Measurements from ENCODE around the gene GALR2. TPM values are rescaled to one million over a fixed set of nuclear protein-coding genes. Genes with fewer than 3 reads are reported as not detected.
"Not testable (repeated sequence)": the region's sequence is repeated elsewhere in the genome, so short reads cannot be mapped to it uniquely, and the experiment has no call there.

GALR2 gene
- total RNA-seq, 1 experiment from 2014 or later = not detected

- no peak for DNase-seq
- no peak overlapping the region for H3K4me3 ChIP-seq
- peaks cover 71% of the 10 kb centered on the region for H3K27me3 ChIP-seq
Measured at GRCh38 chr17:76075364-76076145, 974 bp downstream of the GALR2 start.

DNA sequence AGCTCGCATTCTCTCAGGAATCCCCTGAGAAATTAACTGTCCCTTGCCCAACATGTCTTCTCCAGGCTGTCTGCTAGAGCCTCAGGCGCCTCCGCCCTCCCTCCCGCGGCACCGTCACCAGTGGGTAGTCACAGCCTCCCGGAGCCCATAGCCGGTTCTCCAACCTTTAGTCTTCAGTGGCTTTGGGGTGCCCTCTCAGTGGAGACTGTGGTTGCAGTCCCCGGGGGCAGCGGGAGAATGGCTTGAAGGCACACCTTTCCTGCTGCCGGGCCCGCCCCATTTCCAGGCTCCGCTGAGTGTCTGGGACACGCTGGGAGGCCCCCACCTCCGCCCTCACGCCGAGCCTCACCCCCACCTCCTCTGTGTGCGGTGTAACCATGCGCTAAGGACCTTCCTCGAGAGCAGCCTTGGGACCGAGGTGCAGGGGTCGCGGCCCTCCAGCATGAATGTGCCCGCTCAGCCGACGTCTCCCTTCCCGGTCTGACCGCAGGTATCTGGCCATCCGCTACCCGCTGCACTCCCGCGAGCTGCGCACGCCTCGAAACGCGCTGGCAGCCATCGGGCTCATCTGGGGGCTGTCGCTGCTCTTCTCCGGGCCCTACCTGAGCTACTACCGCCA lies 1.7 kb downstream of the GALR2 start:
- DNase-seq = no peak
- no peak overlapping the region for H3K4me3 ChIP-seq
- H3K9me3 ChIP-seq = no peaks in the 10 kb centered on the region
- peaks cover 71% of the 10 kb centered on the region for H3K27me3 ChIP-seq
- no peaks in the 10 kb centered on the region for H3K36me3 ChIP-seq

More at GRCh38 chr17:76075364-76076145, 974 bp downstream of the GALR2 start:
- H3K36me3 ChIP-seq = peaks cover 1% of the 10 kb centered on the region
- H3K9me3 ChIP-seq = no peaks in the 10 kb centered on the region

GRCh38 chr17:76076765-76077583 lies 2.4 kb downstream of the GALR2 start:
- Histone ChIP-seq H3K27me3 (peaks cover 71% of the 10 kb centered on the region), H3K9me3 (no peaks in the 10 kb centered on the region), H3K36me3 (no peaks in the 10 kb centered on the region), H3K4me3 (no peak overlapping the region)
- DNase-seq = no peak

DNA sequence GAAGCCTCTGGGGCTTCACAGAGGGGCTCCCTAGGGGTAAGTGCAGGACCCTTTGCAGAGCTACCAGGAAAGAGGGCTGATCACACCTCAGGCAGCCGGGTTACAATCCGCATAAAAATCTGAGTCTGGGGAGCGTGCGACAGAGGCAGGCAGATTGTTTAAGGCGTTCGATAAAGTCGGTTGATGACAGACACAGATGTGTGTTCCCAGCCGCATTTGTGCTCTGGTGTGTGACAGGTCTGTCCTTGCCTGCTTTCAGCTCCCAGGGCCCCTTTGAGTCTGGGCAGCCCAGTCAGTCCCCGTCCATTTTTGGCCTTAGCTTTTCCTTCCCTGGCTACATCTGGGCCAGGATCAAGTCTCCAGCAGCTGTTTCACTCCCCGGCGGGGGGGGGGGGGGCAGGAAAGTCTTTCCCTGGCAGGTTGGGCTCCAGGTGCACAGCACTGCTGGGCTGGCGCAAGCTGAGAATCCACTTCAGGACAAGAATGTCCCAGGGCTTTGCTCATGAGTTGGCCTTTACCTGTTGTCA lies 3.1 kb downstream of the GALR2 start:
- Histone ChIP-seq H3K4me3 (no peak overlapping the region), H3K9me3 (no peaks in the 10 kb centered on the region), H3K36me3 (no peaks in the 10 kb centered on the region; the same call in 1 of the 2 replicates), H3K27me3 (peaks cover 71% of the 10 kb centered on the region)
- DNase-seq = no peak

DNA sequence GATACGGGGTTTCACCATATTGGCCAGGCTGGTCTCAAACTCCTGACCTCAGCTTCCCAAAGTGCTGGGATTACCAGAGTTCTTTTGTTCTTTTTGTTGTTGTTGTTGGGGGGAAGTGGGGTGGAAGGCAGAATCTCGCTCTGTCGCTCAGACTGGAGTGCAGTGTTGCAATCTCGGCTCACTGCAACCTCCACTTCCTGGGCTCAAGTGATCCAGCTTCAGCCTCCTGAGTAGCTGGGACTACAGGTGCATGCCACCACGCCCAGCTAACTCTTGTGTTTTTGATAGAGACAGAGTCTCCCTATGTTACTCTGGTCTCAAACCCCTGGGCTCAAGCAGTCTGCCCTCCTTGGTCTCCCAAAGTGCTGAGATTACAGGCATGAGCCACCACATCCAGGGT lies 3.8 kb downstream of the GALR2 start:
- DNase-seq, H3K4me3 ChIP-seq, H3K9me3 ChIP-seq, H3K36me3 ChIP-seq: not testable (repeated sequence)
- peaks cover 71% of the 10 kb centered on the region for H3K27me3 ChIP-seq

DNA sequence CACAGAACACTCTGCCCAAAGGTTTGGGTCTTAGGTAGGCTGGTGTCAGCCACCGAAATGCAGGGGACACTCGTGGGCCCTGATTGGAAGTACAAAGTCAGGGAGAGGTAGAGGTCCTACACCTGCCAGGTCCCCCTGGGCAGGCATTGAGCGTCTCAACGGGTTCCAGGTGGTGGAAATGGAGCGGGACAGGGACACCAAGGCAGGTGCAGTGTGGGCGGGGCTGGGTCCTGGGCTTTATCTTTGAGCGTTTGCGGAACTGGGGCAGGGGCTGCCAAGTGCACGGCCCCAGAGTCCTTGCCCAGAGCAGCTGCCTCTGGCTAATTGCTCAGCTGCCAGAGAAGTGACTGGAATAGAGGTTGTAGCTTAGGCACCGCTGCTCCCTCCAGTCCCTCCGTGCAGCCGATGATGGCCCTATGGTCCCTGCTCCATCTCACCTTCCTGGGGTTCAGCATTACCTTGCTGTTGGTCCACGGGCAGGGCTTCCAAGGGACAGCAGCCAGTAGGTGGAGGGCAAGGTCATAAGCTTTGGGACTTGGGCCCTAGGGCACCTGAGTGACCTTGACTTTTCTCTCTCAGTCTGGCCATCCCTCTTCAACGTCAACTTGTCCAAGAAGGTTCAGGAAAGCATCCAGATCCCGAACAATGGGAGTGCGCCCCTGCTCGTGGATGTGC lies 4.4 kb downstream of the GALR2 start, which contains the start of gene ZACN:
TSS of gene ZACN (plus strand) at position 323 of the 675 bp plus-strand sequence. CDS start at position 406, 83 bp downstream.
- no peak for DNase-seq
- H3K36me3 ChIP-seq = peaks cover 5% of the 10 kb centered on the region
- H3K27me3 ChIP-seq = peaks cover 65% of the 10 kb centered on the region
- H3K9me3 ChIP-seq = no peaks in the 10 kb centered on the region
- H3K4me3 ChIP-seq = no peak within 1 kb of the TSS

DNA sequence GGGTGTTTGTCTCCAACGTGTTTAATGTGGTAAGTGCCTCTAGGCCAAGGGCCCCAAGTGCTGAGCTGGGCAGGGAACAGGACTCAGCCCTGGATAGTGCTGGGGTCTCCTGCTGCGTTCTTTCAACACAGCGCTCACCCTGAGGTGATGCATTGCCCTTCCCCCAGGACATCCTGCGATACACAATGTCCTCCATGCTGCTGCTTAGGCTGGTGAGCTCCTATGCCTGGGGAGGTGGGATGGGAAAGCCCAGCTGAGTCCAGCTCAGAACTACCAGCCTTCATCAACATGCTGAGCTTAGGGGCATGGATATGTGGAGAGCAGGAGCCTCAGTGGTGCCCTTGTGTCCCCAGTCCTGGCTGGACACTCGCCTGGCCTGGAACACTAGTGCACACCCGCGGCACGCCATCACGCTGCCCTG lies 5.0 kb downstream of the GALR2 start:
- DNase-seq = no peak
- Histone ChIP-seq H3K4me3 (no peak overlapping the region), H3K27me3 (peaks cover 60% of the 10 kb centered on the region), H3K36me3 (peaks cover 10% of the 10 kb centered on the region), H3K9me3 (no peaks in the 10 kb centered on the region)

DNA sequence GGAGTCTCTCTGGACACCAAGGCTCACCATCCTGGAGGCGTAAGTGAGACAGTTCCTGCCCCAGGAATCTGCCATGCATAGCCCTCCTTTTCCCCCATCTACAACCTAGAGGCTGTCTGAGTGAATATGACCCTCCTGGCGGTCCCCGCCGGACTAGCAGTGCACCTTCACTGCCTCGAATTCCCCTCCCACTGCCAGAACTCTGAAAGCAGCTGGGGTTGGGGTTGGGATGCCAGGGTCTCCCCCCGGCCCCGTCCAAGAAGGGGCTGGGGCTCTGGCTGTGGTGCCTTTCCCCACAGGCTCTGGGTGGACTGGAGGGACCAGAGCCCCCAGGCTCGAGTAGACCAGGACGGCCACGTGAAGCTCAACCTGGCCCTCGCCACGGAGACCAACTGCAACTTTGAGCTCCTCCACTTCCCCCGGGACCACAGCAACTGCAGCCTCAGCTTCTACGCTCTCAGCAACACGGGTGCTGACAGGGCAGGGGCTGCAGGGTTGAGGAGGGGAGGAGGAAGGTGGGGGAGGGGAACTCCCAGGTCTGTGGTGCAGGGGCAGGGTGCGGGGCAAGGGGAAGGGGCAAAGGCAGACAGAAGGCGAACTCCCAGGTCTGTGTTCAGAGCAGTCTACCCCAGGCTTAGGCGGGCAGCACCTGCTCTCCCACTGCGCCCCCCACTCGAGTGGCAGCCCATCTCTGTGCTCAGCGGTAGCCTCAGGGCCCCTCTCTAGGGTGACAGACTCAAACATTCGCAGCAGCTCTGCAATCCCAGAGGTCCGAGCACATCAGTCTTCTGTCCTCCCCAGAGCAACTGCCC lies 5.6 kb downstream of the GALR2 start:
- H3K27me3 ChIP-seq = peaks cover 53% of the 10 kb centered on the region

DNA sequence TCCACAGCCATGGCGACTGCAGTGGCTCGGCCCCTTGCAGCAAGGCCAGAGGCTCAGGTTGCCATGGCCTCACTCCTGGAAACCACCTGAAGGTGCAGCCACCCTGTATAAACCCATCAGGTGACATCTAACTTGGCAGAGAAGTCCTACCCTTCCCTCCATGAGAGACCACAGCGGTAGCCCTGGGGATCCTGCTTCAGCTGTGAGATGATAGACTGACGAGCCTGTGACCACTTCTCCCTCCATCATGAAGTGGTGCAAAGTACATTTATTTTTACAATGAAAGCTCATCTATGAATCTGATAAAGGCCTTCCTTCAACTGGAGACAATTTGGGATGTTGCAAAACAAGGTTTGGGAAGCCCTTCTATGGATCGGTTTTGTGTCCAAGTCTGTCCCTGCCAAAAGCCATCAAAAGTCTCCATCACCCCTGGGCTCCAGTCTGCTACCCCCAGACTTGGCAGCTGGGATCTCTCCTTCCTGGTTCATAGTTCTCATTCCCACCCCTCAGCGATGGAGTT lies 6.2 kb downstream of the GALR2 start:
- Histone ChIP-seq H3K4me3 (no peak overlapping the region), H3K36me3 (peaks cover 19% of the 10 kb centered on the region), H3K9me3 (no peaks in the 10 kb centered on the region), H3K27me3 (peaks cover 47% of the 10 kb centered on the region)
- no peak for DNase-seq

More for the DNA sequence above, 5.6 kb downstream of the GALR2 start:
- no peak for DNase-seq
- Histone ChIP-seq H3K36me3 (peaks cover 15% of the 10 kb centered on the region), H3K4me3 (no peak overlapping the region), H3K9me3 (no peaks in the 10 kb centered on the region)

DNA sequence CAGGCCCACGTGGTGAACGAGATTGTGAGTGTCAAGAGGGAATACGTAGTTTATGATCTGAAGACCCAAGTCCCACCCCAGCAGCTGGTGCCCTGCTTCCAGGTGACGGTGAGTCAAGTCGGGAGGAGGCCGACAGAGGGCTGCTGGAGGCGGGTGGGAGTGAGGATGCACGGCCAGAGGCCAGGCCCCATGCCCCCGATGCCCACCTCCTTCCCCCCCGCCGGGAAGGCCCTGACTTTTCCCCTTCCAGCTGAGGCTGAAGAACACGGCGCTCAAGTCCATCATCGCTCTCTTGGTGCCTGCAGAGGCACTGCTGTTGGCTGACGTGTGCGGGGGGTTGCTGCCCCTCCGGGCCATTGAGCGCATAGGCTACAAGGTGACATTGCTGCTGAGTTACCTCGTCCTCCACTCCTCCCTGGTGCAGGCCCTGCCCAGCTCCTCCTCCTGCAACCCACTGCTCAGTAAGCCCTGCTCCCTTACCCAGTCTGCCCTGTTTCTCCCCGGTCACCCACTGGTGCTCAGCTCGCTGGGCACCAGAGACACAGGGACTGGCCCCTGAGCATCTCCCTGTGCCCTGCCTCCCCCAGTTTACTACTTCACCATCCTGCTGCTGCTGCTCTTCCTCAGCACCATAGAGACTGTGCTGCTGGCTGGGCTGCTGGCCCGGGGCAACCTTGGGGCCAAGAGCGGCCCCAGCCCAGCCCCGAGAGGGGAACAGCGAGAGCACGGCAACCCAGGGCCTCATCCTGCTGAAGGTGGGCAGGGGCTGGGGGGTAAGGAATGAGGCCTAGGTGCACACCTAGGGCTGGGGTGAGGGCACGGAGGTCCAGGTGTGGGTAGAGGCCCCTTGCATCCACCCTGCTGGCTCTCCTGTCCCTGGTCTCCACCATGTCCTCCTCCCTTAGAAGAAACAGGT lies 7.0 kb downstream of the GALR2 start:
- H3K9me3 ChIP-seq = no peaks in the 10 kb centered on the region
- no peak for DNase-seq

DNA sequence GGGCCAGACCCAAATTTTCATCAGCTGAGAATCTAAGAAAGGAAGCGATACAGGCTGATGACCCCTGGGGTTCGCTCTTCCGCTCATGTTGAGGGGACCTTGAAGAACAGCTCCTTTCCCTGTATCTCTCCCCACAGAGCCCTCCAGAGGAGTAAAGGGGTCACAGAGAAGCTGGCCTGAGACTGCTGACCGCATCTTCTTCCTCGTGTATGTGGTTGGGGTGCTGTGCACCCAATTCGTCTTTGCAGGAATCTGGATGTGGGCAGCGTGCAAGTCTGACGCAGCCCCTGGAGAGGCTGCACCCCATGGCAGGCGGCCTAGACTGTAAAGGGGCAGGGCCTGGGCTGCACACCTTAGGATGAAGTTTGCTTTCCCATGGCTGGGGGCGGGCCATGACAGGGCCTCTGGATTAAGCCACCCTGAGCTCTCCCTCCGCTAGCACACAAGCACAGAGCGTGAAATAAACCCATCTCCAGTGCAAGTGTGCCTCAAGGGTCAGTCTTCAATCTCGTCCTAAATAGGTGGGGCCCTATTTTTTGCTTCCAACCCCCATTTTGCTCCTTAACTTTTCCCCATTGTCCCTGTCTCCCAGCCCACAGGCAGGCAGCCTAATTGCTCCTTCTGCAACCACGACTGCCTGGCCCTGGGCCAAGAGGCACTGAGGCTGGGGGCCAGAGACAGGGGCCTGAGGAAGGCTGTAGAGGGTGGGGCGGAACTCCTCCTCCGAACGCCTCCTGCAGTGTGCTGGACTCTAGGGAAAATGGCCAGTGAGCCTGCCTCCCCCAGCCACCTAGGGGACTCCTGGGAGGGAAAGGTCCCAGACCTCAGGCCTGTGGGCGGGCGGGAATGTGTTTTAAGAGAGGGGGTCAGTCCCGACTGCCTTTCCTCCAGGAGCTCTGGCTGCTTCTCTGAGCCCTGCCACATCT lies 8.0 kb downstream of the GALR2 start:
- H3K27me3 ChIP-seq = peaks cover 29% of the 10 kb centered on the region
- no peaks in the 10 kb centered on the region for H3K9me3 ChIP-seq
- no peak for DNase-seq
- no peak overlapping the region for H3K4me3 ChIP-seq
- H3K36me3 ChIP-seq = peaks cover 27% of the 10 kb centered on the region

More for the DNA sequence above, 7.0 kb downstream of the GALR2 start:
- Histone ChIP-seq H3K27me3 (peaks cover 40% of the 10 kb centered on the region), H3K36me3 (peaks cover 21% of the 10 kb centered on the region), H3K4me3 (no peak overlapping the region)

DNA sequence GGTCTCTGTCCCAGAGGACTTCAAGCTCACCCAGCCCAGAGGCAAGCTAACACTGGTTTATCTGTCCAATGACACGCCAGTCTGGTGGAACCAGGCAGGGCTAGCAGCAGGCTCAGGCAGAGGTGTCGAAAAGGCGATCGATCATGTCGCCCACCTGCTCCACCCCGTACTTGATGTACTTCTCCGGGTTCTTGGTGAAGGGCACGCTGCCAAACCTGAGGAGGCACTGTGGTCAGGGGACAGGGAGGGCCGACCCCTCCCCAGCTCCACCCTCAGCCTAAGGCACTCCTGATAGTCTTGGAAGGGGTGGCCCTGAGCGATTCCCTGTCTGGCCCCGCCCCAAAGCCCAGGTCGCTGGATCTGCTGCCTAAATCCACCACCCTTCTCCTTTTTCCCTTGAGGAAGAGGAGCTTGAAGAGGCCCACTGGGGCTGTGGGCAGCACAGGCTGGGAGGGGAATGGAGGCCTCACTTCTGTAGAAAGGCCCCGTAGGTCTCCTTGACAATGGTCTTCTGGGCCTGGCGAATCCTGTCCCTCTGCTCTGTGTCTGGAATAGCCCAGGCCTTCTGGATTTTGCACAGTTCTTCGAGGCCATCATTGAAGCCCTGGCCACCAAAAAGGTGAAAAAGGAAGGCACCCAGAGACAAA lies 9.1 kb downstream of the GALR2 start:
- no peak for DNase-seq
- H3K9me3 ChIP-seq = no peaks in the 10 kb centered on the region
- H3K27me3 ChIP-seq = peaks cover 20% of the 10 kb centered on the region
- H3K4me3 ChIP-seq = no peak overlapping the region
- peaks cover 36% of the 10 kb centered on the region for H3K36me3 ChIP-seq

DNA sequence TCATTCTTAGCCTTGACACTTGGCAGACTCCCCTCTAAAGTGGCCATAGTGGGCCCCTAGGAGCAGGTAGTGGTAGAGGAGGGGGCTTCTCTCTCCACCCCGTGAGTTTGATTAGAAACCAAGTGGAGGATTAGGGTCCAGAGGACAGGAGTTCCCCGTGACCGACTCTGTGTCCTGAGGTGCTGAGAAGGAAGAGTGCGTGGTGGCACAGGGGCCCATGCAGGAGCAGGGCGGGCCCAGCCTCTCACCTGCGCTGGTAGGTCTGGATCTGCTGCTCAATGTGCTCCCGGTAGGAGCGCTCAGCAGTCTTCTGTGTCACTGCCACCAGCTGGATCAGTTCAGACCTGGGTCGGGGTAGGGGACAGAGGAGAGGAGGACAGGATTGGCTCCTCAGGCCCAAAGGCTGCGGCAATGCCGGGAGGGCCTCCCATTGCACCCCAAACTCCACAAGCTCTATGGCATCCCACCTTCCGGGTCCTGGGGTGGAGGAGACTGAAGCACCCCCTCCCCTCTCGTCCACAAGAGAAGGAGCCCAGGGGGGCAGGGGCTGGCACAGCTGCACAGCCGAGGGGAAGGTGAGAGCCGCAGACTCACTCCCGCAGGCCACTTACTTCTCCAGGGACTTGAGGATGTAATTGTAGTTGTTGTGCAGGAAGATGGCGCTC lies 10.6 kb downstream of the GALR2 start:
- no peak for DNase-seq
- peaks cover 51% of the 10 kb centered on the region for H3K36me3 ChIP-seq
- H3K27me3 ChIP-seq = peaks cover 4% of the 10 kb centered on the region
- H3K9me3 ChIP-seq = no peaks in the 10 kb centered on the region
- H3K4me3 ChIP-seq = no peak overlapping the region
